ENCODE measurements around the gene BARX2. TPM values are rescaled to one million over a fixed set of nuclear protein-coding genes. Genes with fewer than 3 reads are reported as not detected.

The BARX2 gene
- total and polyA plus RNA-seq, 8 donors, result 1.1 to 27.7 (median 2.3) TPM; not detected in 1

DNA sequence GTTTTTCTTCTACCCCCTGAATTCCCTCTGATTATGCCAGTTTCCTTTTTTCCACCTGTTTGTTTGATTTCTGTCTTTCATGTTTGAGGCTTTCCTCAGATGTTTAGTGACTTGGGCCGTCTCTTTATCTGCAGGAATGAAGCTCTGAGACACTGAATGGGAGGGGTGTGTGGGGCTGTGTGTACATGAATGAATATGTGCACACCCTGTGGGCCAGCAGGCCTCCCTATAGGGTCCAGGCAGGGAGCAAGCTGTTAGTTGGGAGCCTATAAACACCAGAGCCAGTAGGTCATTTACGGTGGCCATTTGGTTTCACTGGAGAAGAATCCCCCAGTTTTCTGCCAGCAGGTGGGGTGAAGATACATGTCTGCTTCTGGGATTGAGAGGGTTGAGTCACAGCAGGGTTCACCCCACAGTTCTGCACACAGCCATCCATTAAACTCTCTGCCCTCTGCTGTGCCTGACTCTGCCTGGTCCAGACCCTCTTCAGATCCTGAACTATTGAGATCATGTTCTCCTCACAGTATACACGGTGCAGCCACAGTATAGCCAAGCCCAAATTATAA, 34.8 kb downstream of the BARX2 start:
- H3K36me3 ChIP-seq, result no peaks in the 10 kb centered on the region
- intact Hi-C loops (cut with DNase I; ENCODE audit: low total_unique reads), result no loop called here
- WGBS, 5 donors, result 70 to 80% (median 72%) methylated on average over 3 of the region's 3 CpGs
- TF ChIP-seq EP300 (IDR thresholded peaks at IDR 0.05), result no peak
- H3K4me1 ChIP-seq, result peaks cover 5 to 9% (median 7%) of the 10 kb centered on the region in 4 donors
- no peak for DNase-seq
- H3K27ac ChIP-seq, result no peak overlapping the region
- no peaks in the 10 kb centered on the region for H3K27me3 ChIP-seq
- H3K4me3 ChIP-seq, result no peak overlapping the region
- H3K9me3 ChIP-seq, result no peaks in the 10 kb centered on the region

GRCh38 chr11:129412494-129412893, 36.8 kb downstream of the BARX2 start:
- H3K4me1 ChIP-seq, result peaks cover 5 to 18% (median 11%) of the 10 kb centered on the region in 4 donors
- no peaks in the 10 kb centered on the region for H3K27me3 ChIP-seq
- WGBS, 5 donors, result 36 to 44% (median 41%) methylated on average over 4 of the region's 4 CpGs
- intact Hi-C loops (cut with DNase I; ENCODE audit: low total_unique reads), result no loop called here
- DNase-seq, result peak; percentile 35 to 50
- H3K4me3 ChIP-seq, result no peak overlapping the region
- no peaks in the 10 kb centered on the region for H3K36me3 ChIP-seq
- H3K9me3 ChIP-seq, result no peaks in the 10 kb centered on the region
- peak overlapping the region in 1 of 5 donors; percentile 72 for H3K27ac ChIP-seq
- no peak for TF ChIP-seq POLR2A (IDR thresholded peaks at IDR 0.05)
- no peak for TF ChIP-seq EP300 (IDR thresholded peaks at IDR 0.05)
- TF ChIP-seq, protein P1, sequence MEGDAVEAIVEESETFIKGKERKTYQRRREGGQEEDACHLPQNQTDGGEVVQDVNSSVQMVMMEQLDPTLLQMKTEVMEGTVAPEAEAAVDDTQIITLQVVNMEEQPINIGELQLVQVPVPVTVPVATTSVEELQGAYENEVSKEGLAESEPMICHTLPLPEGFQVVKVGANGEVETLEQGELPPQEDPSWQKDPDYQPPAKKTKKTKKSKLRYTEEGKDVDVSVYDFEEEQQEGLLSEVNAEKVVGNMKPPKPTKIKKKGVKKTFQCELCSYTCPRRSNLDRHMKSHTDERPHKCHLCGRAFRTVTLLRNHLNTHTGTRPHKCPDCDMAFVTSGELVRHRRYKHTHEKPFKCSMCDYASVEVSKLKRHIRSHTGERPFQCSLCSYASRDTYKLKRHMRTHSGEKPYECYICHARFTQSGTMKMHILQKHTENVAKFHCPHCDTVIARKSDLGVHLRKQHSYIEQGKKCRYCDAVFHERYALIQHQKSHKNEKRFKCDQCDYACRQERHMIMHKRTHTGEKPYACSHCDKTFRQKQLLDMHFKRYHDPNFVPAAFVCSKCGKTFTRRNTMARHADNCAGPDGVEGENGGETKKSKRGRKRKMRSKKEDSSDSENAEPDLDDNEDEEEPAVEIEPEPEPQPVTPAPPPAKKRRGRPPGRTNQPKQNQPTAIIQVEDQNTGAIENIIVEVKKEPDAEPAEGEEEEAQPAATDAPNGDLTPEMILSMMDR (IDR thresholded peaks at IDR 0.05), result no peak
- no peak for TF ChIP-seq POLR2AphosphoS5 (IDR thresholded peaks at IDR 0.05)

DNA sequence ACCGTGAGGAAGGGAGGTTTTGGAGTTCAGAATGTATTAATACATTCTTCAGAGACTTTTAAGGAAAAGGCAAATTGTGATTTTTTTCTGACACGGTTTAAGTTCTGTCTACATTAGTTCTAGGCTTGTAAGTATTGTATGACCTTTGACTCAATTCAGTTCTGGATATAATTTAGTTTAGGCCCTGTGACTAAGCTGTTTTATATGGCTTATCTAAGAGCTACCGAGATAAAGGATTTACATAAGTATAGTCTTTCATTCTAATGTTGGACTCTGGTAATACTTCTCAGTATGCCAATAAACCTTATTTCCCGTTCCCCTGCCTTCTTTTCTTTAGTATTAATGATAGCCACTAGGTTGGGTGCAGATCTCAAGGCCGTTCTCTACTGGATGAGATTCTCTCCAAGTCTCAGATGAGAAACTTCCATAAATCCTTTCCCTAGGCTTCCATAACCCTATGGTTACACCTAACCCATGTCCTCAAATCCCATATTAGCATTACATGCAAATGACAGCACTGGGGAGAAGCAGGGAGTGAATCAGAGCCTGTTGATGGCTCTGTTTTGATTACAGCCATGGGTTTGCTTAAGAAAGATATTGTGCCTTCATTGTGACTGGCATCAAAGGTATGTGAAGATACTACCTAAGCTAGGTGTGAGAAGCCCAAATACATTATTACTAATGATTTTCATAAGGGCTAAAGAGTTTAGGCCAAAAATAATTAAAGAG, 38.7 kb downstream of the BARX2 start:
- 30 to 69% (median 40%) methylated on average over 5 of the region's 5 CpGs for WGBS, 5 donors
- Histone ChIP-seq H3K9me3 (no peaks in the 10 kb centered on the region), H3K4me1 (peaks cover 5 to 25% (median 11%) of the 10 kb centered on the region in 4 donors), H3K4me3 (no peak overlapping the region), H3K27ac (peak overlapping the region; percentile 51 to 72 (median 61)), H3K36me3 (no peaks in the 10 kb centered on the region), H3K27me3 (no peaks in the 10 kb centered on the region)
- TF ChIP-seq EP300 (IDR thresholded peaks at IDR 0.05) (no peak), POLR2AphosphoS5 (IDR thresholded peaks at IDR 0.05) (peak in 1 of 3 donors; percentile 29)
- DNase-seq, result peak in 1 of 2 donors; percentile 30
- intact Hi-C loops (cut with DNase I; ENCODE audit: low total_unique reads), result no loop called here

- Histone ChIP-seq H3K36me3 (no peaks in the 10 kb centered on the region), H3K27ac (peak overlapping the region in 1 of 5 donors; percentile 44), H3K4me1 (peaks cover 5 to 25% (median 11%) of the 10 kb centered on the region in 4 donors), H3K4me3 (no peak overlapping the region), H3K27me3 (no peaks in the 10 kb centered on the region), H3K9me3 (no peaks in the 10 kb centered on the region)
- 59 to 77% (median 67%) methylated on average over 7 of the region's 7 CpGs for WGBS, 5 donors
- intact Hi-C loops (cut with DNase I; ENCODE audit: low total_unique reads), result no loop called here
- DNase-seq, result peak in 1 of 2 donors; percentile 64
- TF ChIP-seq POLR2AphosphoS5 (IDR thresholded peaks at IDR 0.05) (no peak), EP300 (IDR thresholded peaks at IDR 0.05) (no peak), POLR2A (IDR thresholded peaks at IDR 0.05) (no peak)
- TF ChIP-seq, protein P1 (IDR thresholded peaks at IDR 0.05), result no peak
Measured at GRCh38 chr11:129416080-129416820, 40.6 kb downstream of the BARX2 start.

DNA sequence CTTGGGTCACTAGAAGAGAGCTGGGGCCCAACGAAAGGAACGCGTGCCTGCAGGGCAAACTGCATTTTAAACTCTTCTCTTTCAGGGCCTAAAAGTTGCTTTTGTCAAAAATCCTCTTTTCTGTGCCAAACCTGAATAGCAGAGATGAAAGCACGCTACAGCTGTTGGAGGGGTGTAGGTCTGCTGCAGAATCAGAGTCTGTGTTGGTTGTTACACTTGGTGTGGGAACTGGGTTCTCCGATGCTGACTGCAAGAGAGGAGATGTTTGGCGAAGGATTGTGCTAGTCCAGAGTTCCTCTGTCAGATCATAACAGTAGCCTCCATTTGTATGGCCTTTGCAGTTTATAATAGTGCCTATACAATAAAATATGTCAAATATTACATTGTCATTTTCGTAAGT, 41.8 kb downstream of the BARX2 start:
- H3K27ac ChIP-seq, result peak overlapping the region in 2 of 5 donors; percentile 33 to 56

More for the DNA sequence above, 41.8 kb downstream of the BARX2 start:
- no peaks in the 10 kb centered on the region for H3K9me3 ChIP-seq
- H3K4me1 ChIP-seq, result peaks cover 5 to 25% (median 11%) of the 10 kb centered on the region in 4 donors
- no peaks in the 10 kb centered on the region for H3K27me3 ChIP-seq
- intact Hi-C loops (cut with DNase I; ENCODE audit: low total_unique reads), result no loop called here
- TF ChIP-seq EP300 (IDR thresholded peaks at IDR 0.05) (no peak), POLR2A (IDR thresholded peaks at IDR 0.05) (no peak), POLR2AphosphoS5 (IDR thresholded peaks at IDR 0.05) (no peak)
- TF ChIP-seq, protein P1 (IDR thresholded peaks at IDR 0.05), result no peak
- DNase-seq, result no peak
- H3K4me3 ChIP-seq, result no peak overlapping the region
- H3K36me3 ChIP-seq, result no peaks in the 10 kb centered on the region
- 88 to 95% (median 93%) methylated on average over 7 of the region's 7 CpGs for WGBS, 5 donors

All from stomach (tissue), 9 donors.